ENCODE measurements around the gene DDX1.

DNA sequence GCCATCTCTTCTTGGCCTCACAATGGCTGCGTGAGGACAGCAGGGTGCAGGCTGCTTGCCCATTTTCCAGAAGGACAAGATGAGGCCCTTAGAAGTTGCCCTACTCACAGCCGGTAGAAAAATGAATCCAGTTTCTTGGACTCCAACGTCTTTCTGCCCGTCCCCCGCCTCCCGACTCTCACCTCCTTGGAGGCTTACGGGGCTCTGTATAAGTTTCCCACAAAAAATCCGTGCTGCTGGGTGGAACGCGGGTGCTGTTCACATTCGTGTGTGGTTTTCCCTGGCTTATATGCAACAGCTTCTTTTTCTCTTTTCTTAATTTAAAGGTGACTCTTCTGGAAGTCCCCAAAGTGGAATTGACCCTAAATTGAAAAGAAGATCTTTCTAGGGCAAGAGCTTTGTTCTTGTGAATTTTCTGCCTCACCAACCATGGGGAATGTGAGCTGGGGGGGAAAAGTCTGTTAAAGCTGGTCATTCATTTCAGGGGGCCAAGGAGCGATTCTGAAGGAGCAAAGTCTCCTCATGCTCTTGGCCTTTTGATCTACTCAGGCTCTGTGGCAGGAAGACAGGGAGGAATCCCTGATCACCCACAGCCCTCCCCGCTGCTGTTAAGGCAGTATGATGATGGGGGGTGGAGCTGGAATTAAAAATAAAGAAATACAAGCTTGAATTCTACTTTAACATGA lies 51.3 kb downstream of the DDX1 start:
- TF ChIP-seq, protein P1, sequence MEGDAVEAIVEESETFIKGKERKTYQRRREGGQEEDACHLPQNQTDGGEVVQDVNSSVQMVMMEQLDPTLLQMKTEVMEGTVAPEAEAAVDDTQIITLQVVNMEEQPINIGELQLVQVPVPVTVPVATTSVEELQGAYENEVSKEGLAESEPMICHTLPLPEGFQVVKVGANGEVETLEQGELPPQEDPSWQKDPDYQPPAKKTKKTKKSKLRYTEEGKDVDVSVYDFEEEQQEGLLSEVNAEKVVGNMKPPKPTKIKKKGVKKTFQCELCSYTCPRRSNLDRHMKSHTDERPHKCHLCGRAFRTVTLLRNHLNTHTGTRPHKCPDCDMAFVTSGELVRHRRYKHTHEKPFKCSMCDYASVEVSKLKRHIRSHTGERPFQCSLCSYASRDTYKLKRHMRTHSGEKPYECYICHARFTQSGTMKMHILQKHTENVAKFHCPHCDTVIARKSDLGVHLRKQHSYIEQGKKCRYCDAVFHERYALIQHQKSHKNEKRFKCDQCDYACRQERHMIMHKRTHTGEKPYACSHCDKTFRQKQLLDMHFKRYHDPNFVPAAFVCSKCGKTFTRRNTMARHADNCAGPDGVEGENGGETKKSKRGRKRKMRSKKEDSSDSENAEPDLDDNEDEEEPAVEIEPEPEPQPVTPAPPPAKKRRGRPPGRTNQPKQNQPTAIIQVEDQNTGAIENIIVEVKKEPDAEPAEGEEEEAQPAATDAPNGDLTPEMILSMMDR (IDR thresholded peaks at IDR 0.05) = no peak
- TF ChIP-seq POLR2AphosphoS5 (IDR thresholded peaks at IDR 0.05; ENCODE audit: insufficient read depth in 1 of 2, low read depth in 1 of 2) (no peak), POLR2A (IDR thresholded peaks at IDR 0.05) (no peak)
